ENCODE results near the gene UBAC2. TPM values are rescaled to one million over a fixed set of nuclear protein-coding genes. Genes with fewer than 3 reads are reported as not detected.

The UBAC2 gene
- total and polyA plus RNA-seq, 4 donors, result 32.9 to 42.3 (median 35.3) TPM

DNA sequence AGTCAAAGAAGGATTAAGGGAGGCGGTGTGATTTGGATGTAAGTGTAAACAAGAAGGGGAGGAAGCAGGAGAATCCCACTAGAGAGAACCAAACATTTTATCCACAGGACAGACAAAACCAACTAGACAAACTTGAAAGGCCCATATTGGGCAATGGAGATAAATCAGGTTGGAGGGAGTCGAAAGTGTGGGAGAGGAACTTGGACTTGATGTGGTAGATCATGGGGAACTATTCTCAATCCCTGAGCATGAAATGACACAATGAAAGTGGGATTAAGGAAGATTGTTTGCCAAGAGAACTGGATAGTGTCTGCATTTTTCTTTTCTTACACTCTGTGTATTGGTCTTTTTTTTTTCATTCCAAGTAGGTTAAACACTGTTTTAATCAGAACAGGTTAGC is 88.6 kb downstream of the UBAC2 start:
- Histone ChIP-seq H3K4me3 (ENCODE audit: low read depth in 1 of 3, low read length in 3 of 3) (no peak overlapping the region), H3K27ac (ENCODE audit: low read depth in 1 of 2, low read length in 2 of 2) (no peak overlapping the region), H3K4me1 (ENCODE audit: control insufficient read depth in 4 of 4, insufficient read depth in 4 of 4, low read length in 3 of 4) (peaks cover 2 to 21% (median 15%) of the 10 kb centered on the region in 4 donors), H3K9ac (ENCODE audit: low read depth in 1 of 2, low read length in 2 of 2) (no peak overlapping the region), H3K36me3 (ENCODE audit: control insufficient read depth in 4 of 4, insufficient read depth in 3 of 4, low read depth in 1 of 4, low read length in 3 of 4) (peaks cover 0 to 3% (median 0%) of the 10 kb centered on the region in 4 donors), H3K9me3 (ENCODE audit: control insufficient read depth in 4 of 4, low read length in 3 of 4) (no peaks in the 10 kb centered on the region), H3K27me3 (ENCODE audit: control insufficient read depth in 4 of 4, insufficient read depth in 4 of 4, low read length in 3 of 4) (no peaks in the 10 kb centered on the region)
- 93% methylated on average over 2 of the region's 2 CpGs for WGBS
- TF ChIP-seq EGR1 (IDR thresholded peaks at IDR 0.05; ENCODE audit: low read depth in 2 of 2), result no peak
- no peak for TF ChIP-seq ATF3 (IDR thresholded peaks at IDR 0.05)
- TF ChIP-seq NR2F2 (IDR thresholded peaks at IDR 0.05), result no peak
- TF ChIP-seq RXRA (IDR thresholded peaks at IDR 0.05), result no peak
- TF ChIP-seq, protein P1, sequence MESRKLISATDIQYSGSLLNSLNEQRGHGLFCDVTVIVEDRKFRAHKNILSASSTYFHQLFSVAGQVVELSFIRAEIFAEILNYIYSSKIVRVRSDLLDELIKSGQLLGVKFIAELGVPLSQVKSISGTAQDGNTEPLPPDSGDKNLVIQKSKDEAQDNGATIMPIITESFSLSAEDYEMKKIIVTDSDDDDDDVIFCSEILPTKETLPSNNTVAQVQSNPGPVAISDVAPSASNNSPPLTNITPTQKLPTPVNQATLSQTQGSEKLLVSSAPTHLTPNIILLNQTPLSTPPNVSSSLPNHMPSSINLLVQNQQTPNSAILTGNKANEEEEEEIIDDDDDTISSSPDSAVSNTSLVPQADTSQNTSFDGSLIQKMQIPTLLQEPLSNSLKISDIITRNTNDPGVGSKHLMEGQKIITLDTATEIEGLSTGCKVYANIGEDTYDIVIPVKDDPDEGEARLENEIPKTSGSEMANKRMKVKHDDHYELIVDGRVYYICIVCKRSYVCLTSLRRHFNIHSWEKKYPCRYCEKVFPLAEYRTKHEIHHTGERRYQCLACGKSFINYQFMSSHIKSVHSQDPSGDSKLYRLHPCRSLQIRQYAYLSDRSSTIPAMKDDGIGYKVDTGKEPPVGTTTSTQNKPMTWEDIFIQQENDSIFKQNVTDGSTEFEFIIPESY (IDR thresholded peaks at IDR 0.05), result no peak
- TF ChIP-seq MAX (IDR thresholded peaks at IDR 0.05), result no peak
- no peak for TF ChIP-seq HNF4A (conservative IDR thresholded peaks at IDR 0.05)
- TF ChIP-seq SP1 (IDR thresholded peaks at IDR 0.05), result no peak
- no peak for TF ChIP-seq JUND (IDR thresholded peaks at IDR 0.05)
- TF ChIP-seq, protein P2, sequence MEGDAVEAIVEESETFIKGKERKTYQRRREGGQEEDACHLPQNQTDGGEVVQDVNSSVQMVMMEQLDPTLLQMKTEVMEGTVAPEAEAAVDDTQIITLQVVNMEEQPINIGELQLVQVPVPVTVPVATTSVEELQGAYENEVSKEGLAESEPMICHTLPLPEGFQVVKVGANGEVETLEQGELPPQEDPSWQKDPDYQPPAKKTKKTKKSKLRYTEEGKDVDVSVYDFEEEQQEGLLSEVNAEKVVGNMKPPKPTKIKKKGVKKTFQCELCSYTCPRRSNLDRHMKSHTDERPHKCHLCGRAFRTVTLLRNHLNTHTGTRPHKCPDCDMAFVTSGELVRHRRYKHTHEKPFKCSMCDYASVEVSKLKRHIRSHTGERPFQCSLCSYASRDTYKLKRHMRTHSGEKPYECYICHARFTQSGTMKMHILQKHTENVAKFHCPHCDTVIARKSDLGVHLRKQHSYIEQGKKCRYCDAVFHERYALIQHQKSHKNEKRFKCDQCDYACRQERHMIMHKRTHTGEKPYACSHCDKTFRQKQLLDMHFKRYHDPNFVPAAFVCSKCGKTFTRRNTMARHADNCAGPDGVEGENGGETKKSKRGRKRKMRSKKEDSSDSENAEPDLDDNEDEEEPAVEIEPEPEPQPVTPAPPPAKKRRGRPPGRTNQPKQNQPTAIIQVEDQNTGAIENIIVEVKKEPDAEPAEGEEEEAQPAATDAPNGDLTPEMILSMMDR (IDR thresholded peaks at IDR 0.05; ENCODE audit: low read depth, low read length, missing input control), result no peak
- TF ChIP-seq HNF4G (IDR thresholded peaks at IDR 0.05), result no peak
- no peak for TF ChIP-seq FOXA1 (IDR thresholded peaks at IDR 0.05)
- no peak for TF ChIP-seq FOXA2 (IDR thresholded peaks at IDR 0.05)
- no peak for TF ChIP-seq REST (IDR thresholded peaks at IDR 0.05)
- TF ChIP-seq TAF1 (conservative IDR thresholded peaks at IDR 0.05), result no peak
- TF ChIP-seq RAD21 (IDR thresholded peaks at IDR 0.05), result no peak
- no peak for TF ChIP-seq YY1 (IDR thresholded peaks at IDR 0.05)
- no peak for DNase-seq (ENCODE audit: low spot score)
